HG03432 (cell line): ENCODE results near the gene RMRP.
"Not testable (repeated sequence)": the region's sequence is repeated elsewhere in the genome, so short reads cannot be mapped to it uniquely, and the experiment has no call there.

Source experiments
- ATAC-seq: cut with Tn5 transposase; IDR thresholded peaks from one replicate; pipeline ENCODE4 v1.9.1; 2021; ENCODE audit warnings: mild to moderate bottlenecking, moderate library complexity; ENCODE audit not compliant: unreplicated experiment

The RMRP gene

DNA sequence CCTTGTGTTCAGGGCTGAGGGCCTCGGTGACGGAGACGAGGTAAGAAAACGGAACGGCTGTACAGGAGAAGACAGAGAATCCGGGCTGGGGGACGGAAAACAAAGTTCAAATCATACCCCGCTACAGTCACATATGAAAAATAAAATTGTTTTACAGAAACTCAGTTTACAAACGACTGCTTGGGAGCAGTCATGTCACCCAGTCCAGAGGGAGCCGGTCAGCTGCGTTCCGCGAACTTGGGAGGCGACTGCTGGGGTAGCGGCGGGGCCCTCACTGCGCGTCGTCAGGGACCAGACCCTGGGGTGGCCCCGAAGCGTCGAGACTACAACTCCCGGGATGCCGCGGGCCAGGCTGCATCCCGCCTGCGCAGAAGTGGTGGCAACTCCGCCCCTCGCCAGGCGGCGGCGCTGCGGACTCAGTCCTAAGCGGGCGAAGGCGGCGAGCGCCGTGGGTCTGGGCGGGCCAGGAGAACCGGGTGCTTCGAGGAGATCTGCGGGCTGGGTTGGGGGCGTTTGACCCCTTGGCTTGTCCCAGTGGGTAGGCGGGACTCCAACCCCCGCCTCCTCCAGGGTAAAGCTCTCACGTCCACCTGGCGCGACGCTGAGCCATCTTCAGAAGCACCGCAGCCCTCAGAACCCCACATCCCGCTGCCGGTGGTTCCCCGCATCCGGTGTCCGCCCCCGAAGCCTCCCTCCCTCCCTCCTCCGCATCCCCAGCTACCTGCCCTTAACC lies 11.1 kb downstream of the RMRP start:
- peak; percentile 91 for ATAC-seq

- no peak for ATAC-seq
These were observed 11.7 kb downstream of the RMRP start for GRCh38 chr9:35646153-35646532.

GRCh38 chr9:35645736-35646135 lies 12.1 kb downstream of the RMRP start:
- ATAC-seq: not testable (repeated sequence)

- ATAC-seq: no peak
These were observed 14.8 kb downstream of the RMRP start for GRCh38 chr9:35643046-35643445.

- ATAC-seq: not testable (repeated sequence)
These were observed 16.3 kb downstream of the RMRP start for GRCh38 chr9:35641478-35641877.

GRCh38 chr9:35640431-35640830 lies 17.4 kb downstream of the RMRP start:
- not testable (repeated sequence) for ATAC-seq

DNA sequence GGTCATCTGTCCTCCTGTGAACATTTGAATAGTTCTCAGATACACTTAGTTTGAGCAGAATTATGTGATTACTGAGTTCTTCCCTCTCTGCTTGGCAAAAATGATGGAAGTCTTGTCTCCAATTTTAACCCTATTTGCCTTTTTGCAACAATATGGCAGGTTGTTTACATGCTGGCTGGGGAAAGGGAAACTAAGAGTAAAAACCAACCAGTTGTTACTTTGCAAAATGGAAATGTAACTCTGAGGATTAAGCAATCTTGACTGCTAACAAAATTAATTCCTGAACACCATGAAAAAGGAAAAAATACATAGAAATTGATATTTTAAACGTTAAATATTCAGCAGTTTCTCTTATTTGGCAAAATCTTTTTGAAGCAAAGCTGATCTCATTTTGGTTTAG lies 18.2 kb downstream of the RMRP start:
- no peak for ATAC-seq

DNA sequence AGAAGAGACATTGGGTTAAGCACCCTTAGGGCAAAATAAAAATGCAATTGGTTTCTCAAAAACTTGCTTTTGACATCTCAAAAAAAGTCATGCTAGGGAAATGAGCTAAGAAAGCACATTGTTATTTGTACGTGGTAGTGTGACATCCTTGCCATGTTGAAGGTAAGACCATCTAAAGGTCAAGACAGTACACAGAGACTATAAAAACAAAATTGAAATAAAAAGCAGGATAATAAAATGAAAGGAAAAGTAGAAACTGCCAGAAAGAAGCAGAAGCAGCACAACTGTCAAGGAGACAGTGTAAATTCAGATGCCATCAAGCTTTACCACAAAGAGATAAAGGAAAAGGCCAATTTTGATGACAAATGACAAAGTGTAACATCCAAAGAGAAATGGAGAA lies 18.6 kb downstream of the RMRP start:
- ATAC-seq: not testable (repeated sequence)

GRCh38 chr9:35638751-35639150 lies 19.1 kb downstream of the RMRP start:
- not testable (repeated sequence) for ATAC-seq

- ATAC-seq: not testable (repeated sequence)
These were observed 20.3 kb downstream of the RMRP start for GRCh38 chr9:35637427-35637955.

- ATAC-seq: not testable (repeated sequence)
These were observed 21.0 kb downstream of the RMRP start for GRCh38 chr9:35636877-35637246.

- ATAC-seq: no peak
These were observed 21.5 kb downstream of the RMRP start for GRCh38 chr9:35636135-35636876.

- ATAC-seq: no peak
These were observed 22.1 kb downstream of the RMRP start for GRCh38 chr9:35635730-35636129.

- no peak for ATAC-seq
These were observed 28.2 kb downstream of the RMRP start for GRCh38 chr9:35629597-35629996.

GRCh38 chr9:35628389-35628991 lies 29.3 kb downstream of the RMRP start:
- no peak for ATAC-seq

DNA sequence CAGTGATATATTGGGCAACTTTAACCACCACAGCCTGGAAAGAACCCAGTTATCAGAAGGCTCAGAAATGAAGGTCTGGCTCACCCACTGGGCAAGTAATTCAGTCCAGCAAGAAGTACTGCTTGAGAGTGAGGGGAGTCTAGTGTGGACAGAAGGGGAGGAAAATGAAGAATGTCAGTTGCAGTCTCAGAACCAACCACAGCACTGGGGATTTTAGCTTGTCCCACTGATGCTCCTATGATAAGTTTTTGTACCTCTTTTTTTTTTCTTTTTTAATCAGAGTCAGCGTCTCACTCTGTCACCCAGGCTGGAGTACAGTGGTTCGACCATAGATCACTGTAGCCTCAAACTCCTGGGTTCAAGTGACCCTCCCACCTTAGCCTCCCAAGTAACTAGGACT lies 30.2 kb downstream of the RMRP start:
- no peak for ATAC-seq

DNA sequence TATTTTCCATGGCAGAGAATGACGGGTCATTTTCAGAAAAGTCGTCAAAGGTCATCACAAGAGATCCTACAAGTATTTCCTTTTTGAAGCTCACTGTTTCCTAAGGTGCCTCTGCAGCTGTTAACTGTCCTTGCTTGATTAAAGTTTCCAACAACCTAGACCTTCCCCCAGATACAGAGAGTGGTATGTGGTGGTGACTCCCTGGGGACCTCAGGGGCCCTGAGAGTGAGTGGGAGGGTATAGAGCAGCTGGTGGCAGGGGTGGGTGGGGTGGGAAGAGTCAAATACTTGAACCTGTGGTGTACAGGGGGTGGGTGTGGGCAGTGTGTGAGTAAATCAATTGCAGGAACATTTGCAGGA lies 38.0 kb downstream of the RMRP start:
- peak; percentile 60 for ATAC-seq

- peak; percentile 56 for ATAC-seq
These were observed 38.7 kb downstream of the RMRP start for GRCh38 chr9:35618854-35619799.

DNA sequence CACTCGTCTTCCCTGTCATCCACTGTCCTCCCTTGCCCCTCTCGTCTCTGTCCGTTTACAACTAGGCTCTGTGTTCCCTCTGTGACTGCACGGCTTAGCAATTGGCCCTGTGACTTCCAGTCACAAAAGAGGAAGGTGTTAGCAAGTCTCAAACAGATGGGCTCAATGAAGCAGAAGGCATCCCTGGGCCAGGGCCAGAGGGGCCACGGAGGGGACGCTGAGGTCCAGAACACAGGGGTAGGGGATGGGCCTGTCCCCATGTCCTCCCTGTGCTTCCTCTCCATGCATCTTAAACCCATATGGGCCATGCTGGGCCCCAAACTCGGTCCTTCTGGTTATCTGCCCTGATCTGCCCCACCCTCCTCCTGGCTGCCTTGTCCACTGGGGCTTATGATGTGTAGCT lies 39.5 kb downstream of the RMRP start, which contains the start of gene CD72:
TSS of gene CD72 (minus strand) at position 89 of the 403 bp plus-strand sequence. CDS start 110 bp downstream, outside the sequence.
- ATAC-seq: no peak

- ATAC-seq: no peak
These were observed 40.3 kb downstream of the RMRP start for GRCh38 chr9:35617548-35617947.
